IPS DF 4.7 (cell line): ENCODE data around the gene MYO18B.

Source experiments
- DNase-seq: peaks from one replicate; pipeline ENCODE4 v3.0.0-alpha.2; 2013; ENCODE audit warnings: low spot score; ENCODE audit errors: extremely low read depth

The MYO18B gene

DNA sequence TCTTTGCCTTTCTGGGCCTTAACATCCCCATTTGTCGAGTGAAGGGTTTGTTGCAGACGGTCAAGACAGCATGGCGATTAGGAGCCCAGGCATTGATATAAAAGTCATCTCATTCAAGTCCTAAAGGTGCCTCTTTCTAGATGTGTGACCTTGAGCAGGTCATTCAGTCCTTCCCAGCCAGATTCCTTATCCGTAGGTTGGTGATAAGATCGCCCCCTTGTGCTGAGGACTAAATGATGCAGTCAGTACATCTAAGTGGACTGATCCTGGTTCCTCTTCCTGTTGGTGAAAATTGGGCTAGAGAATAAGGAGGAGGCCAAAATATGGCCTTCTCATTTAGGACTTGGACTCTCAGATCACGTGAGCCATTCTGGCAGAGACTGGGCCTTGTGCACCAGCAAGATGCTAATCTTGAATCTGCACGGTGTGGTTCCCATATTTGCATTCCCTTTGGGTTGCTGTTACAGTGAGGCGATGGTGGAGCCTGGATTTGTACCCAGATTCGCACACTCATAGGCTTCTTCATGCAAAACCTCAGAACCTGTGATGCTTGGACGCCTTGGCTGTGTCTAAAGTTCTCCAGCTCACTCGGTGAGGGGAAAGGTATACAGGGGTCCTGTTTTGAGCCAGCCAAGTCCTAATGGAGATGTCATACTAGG, 156.8 kb downstream of the MYO18B start:
- DNase-seq, result peak; percentile 36

DNA sequence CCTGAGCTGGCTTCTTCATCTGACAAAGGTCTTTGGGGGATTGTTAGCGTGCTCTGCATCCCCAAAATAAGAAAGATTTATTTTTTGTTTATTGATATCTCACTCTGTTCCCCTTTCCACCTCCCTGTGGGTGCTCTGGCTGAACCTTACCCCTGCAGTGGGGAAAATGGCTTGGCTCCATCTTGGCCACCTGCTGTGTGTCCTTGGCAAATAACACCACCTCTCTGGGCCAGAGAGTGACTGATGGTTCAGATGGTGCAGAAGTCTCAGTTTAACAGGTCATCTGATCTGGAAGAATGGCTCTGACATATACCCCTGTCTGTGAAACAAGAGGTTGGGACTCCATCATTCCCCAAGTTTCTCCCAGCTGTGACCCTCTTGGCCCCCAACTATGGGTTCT, 157.6 kb downstream of the MYO18B start:
- no peak for DNase-seq

DNA sequence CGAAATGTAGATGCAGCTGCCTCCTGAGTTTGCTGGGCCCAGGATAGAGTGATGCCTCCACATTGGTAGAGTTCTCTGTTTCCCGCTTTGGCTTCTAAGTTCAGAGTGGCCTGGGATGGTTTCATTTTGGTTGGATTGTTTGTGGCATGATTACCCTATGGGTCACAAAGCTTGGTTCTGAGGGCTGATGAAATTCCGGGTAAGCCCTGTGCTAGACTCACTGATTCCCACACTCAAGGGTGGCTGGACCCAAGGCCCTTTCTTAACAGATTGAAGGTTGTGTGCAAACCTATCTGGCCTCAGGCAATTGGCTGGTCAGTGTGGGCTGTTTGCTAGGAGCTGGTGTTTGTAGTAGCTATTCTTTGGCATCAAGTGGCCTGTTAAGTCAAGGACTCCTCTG, 158.4 kb downstream of the MYO18B start:
- DNase-seq, result no peak

DNA sequence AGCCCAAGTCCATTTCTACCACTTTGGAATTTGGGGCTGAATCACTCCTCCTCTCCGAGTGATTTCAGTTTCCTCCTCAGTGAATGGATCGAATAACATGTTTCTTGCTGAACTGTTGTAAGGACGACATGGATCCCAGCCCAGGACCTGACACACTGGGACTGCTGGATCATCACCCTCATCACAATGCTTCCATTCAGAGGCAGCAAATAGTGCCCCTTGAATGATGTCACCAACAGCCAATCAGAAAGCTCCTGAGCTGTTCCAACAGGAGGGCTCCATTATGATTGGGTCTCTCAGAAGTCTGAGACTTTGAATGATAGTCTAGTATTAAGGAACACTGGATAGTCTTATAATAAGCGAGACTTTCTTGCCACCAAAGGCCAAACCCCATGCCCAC, 158.9 kb downstream of the MYO18B start:
- no peak for DNase-seq

DNA sequence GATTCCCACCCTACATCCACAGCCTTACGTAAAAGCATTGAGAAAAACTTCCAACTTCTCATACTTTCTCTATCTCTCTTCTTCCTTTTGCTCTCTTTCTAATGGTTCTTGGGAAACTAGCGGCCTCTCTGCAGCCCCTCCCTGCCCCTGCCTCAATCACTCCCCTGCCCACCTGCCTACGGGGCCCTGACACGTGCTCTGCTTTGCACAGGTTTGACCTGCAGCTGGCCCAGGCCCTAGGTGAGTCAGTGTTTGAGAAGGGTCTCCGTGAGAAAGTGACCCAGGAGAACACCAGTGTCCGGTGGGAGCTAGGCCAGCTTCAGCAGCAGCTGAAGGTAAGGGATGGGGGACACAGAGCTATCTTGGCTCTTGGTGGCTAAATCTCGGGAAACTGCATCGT, 160.4 kb downstream of the MYO18B start:
- DNase-seq, result no peak

DNA sequence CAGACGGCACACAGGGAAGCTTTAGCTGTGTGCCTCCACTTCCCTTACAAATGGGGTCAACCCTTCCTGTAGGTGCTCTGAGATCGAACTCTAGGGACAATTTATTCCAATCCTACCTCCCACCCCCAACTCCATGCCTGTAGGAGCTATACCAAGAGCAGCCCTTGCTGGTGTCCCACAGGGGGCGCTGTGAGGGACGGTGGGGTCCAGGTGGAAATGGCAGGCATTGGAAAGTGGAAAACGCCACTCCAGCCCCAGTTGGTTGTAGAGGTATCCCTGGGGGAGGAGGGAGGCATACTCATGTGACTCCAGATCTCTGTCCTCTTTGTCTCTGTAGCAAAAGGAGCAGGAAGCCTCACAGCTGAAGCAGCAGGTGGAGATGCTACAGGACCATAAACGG, 161.3 kb downstream of the MYO18B start:
- DNase-seq, result peak; percentile 58

DNA sequence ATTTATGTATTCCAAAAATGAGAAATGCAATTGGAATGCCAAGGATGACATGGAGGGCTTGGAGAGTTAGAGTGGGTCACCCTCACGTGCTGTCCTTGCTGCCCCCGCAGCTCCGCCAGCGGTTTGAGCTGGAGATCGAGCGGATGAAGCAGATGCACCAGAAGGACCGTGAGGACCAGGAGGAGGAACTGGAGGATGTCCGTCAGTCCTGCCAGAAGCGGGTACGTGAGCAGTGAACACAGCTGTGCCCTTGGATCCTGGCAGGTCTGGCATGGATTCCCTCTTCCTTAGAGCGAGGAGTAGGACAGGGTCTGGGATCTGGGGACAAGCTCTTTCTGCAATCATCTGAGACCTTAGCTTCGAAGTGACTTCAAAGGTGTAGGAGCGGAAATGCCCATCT, 166.2 kb downstream of the MYO18B start:
- DNase-seq, result no peak

DNA sequence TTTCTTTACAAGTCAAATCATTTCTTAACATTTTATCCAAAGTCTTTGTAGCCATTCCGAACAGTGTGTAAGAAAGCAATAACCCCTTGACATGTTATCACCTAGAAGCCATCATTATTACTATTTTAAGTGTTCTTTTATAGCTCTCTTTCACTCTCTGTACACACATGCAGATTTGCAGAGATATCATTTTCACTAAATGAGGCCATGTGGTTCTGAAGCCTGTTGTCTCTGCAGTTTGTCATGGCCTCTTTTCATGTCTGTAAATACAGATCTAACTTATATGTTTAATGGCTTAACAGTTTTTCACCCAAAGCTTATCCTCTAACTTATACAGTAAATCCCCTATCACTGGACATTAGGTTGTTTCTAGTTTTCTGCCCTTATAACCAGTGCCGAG, 166.8 kb downstream of the MYO18B start:
- no peak for DNase-seq

DNA sequence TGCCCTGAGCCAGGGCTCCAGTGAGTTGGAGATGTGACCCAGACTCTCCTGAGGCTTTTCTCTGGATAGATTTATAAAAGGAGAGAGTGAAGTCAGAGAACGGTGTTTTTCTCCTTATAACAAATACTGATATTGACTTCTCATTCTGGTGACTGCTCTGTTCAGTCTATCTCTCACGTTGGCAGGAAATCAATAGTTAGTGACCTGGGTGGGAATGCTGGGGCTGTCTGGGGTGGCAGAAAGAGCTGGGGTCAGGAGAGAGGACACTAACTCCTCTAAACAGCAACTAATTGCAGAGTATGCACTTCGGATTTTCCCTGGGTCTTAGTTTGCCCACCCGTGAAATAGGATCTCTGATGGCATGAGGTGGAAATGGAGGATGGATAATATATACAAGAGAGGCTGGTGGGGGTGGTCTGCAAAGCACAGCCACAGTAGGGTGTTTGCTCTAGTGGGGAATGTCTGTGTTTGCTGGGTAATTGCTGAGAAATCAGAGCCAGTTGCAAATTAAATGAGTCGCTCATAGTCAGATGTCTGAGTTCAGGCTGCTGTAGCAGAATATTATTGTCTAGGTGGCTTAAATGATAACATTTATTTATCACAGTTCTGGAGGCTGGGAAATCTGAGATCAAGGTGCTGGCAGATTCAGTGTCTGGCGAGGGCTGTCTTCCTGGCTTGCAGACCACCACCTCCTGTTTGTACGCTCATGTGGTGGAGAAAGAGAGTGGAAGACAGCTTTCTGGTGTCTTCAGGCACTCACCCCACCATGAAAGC, 167.8 kb downstream of the MYO18B start:
- DNase-seq, result no peak

DNA sequence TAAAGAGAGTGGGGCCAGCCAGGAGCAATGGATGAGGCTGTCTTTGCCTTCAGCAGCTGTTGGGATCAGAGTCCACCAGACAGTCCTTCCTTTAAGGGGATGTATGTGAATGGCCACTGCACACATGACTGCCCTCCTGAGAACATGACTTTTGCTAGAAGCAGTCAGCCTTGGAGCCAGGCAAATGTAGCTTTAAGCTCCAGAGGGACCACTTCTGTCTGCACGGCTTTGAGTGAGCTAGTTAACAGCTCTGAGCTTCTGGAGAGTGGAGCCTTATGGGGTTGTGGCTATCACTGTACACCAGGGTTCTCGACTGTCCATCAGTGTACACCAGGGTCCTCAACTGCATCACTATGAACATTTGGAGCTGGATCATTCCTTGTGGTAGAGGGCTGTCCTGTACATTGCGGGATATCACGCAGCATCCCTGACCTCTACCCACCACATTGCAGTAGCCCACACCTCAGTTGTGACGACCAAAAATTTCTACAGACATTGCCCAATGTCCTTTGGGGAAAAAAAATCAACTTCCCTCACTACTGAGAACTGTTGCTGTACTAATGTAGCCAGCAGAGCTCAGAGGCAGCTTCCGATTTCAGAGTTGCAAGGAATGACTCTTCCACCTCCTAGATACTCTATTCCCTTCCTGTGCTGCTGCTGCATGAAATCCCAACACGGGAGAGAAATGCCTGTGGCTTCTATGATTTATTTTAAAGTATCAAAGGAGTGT, 169.4 kb downstream of the MYO18B start:
- no peak for DNase-seq

DNA sequence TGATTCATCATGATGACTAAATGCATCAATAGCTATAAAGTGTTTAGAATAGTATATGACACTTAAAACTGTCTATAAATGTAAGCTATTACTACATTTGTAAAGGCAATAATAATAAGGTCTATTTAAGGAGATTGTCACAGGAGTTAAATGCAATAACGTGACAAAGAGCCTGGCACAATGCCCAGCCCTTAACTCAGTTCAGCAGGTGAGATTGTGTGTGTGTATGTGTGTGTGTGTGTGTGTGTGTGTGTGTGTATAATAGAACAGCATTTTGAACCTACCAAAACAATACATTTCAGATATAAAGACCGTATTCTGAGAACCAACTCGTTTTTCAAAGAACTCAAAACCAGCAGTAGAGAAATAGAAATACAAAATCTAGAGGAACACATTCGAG, 177.5 kb downstream of the MYO18B start:
- DNase-seq, result no peak

DNA sequence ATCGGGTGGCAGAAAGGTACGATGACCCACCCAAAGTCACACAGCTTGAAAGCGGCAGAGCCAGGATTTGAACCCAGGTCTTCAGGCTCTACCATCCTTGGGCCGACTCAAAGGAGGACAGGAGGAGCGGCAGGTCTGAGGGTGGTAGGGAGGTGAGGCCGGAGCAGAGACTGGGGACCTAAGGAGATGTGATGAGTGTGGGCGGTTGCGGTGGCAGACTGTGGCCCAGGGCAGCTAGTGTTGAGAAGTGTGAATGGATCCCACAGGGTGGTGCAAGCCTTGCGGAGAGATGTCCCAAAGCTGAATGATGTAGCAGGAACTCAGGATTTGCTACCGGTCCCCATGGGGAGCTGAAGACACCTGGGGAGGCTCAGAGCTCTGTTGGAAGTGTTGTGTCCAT, 180.2 kb downstream of the MYO18B start:
- DNase-seq, result no peak

DNA sequence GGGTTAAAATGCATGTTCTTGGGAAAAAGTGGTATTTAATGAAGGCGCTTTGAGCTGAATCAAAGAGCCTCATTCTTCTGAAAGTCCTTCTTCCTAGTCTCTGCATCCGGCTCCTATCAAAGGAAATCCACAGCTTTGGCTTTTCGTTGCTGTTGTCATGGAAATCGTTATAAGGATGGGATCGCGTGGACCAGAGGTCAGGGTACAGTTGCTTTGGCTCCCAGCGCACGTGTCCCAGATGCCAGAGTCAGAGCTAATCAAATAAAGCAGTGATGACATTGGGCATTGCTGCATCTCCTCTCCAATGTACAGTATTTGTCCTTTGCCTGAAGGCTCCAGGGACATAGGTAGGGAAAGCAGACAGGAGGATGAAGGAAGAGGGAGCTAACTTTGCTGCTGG, 181.9 kb downstream of the MYO18B start:
- DNase-seq, result no peak

DNA sequence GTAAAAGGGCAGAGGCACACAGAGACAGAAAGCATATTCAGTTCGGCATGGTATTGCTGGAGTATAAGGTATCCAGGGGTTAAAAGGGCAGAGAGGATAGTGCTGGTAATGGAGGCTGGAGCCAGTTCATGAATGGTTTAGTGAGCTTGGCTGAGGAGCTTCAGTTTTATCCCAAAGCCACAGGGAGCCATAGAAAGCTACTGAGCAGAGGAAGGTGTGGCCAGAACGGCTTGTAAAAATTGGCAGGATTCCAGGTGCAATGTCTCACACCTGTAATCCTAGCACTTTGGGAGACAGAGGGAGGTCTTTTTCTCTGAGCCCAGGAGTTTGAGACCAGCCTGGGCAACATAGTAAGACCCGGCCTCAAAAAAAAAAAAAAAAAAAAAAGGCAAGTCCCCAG, 186.1 kb downstream of the MYO18B start:
- no peak for DNase-seq

DNA sequence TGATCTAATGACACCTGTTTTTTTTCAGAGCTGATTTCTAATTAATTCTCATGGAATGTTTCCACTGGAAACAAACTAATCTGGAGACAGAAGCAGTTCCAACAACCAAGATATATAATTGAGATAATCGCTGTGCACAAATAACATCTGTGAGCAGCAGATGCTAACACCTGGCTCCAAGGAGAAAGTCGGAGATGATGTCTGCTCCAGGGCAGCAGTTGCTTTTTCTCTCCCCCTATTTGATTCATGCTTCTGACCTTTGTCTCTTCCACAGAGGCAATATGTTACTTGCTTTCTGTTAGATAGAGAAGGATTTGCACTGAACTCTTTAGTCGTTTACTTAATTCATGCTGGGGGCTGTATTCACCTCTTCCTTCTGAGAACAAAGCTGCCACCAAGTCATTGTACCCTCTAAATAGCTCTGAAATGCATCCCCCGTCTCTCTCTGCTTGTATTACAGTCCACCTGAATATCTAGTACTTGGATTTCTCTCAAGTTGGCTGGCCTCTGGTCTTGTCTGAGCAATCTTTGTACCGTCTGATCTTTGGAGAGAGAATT, 187.4 kb downstream of the MYO18B start:
- DNase-seq, result no peak

DNA sequence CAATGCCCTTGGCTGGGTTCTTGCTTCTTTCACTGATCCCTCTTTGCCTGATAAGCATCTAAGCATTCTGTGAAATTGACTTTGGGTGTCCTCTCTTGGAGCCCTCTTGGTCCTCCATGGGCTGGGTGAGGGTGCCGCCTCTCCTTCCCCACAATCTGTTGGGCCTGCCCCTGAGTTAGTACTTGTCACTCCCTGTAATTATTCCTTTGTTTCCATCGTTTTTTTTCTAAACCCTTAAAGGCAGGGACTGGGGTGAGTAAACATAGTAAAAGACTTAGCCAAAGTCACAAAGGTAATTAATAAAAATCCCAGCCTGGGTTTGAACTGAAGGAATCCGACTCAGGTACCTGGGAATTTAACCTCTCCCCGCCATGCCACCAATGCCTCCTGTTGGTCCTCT, 188.1 kb downstream of the MYO18B start:
- no peak for DNase-seq

DNA sequence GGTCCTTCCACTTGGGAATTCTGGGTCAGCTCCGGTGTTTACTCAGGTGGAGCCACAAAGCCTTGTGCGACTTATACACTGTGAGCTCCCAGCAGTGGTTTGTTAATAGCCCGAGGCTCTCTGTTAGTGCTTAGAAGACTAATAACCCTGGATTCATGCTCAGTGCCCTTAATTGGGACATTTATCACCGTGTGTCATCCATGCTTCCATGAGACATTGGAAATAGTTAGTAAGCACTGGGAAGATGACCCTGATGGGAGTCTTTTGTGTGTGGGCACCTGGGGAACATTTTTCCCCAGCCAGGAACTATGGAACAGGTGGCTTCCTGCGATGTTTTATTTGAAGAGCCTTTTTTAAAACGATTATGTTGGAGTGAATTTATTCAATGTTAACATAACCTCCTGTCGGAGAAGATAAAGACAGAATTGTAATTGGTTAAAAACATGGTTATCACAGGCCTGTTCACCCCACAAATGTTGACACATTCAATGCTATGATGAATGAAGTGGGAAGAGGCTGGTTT, 188.9 kb downstream of the MYO18B start:
- DNase-seq, result no peak

DNA sequence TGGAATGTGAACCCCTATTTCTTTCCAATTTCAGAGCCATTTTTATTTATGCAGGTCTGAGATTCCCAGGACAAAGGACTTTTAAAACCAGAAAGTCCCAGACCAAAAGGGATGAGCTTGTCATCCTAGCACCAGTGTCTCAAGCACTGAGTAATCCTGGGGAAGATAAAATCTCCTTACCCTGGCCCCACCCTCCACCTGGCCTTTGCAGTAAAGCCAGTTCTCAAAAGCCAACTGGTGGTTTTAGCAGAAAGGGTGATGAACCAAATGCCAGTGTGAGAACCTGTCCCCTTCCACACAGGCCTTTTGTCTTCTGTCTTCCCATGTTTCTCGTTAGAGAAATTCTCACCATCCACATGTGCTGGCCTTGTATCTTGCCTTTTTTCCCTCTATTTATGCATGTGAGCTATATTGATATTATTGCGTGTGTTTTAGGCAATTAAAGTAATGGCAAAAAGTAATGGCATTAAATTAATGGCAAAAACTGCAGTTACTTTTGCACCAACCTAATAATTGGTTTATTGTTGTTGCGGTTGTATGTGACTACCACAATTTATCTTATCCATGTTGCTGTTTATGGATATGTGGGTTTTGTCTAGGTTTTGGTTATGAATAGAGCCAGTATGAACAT, 191.3 kb downstream of the MYO18B start:
- DNase-seq, result no peak

DNA sequence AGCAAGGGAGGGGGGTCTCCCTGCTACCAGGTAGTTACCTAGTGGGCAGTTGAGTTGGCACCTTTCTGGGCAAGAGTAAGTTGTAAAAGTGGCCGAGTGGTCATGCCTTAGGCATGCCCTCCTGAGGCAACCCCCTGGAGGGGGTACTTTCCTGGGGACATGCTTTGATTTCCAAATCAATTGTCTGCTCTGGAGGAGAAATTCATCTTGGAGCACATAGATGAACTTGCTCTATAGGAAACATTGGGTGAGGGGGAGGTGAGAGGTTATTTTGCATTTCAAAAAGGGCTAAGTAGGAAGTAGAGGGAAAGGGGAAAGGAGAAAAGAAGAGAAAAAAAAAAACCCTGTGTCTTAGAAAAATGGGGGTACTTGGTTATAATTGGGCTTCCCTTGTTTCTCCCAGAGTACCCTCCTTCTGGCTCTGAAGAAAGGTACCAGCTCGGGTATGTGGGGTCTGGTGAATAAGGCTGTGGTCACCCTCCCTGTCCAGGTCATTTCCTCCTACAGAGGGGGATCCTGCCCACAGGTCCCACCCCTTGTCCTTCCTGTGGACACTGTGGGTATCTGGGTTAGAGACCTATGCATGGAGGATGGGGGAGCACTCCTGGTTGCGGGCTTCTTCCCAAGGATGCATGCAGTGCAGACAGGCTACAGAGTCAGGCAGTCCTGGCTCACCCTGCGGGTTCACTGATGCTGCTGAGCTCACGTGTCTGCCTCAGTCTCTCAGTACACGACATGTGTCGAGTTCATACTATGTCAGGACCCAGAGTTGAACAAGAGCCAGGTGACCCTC, 193.5 kb downstream of the MYO18B start:
- no peak for DNase-seq

DNA sequence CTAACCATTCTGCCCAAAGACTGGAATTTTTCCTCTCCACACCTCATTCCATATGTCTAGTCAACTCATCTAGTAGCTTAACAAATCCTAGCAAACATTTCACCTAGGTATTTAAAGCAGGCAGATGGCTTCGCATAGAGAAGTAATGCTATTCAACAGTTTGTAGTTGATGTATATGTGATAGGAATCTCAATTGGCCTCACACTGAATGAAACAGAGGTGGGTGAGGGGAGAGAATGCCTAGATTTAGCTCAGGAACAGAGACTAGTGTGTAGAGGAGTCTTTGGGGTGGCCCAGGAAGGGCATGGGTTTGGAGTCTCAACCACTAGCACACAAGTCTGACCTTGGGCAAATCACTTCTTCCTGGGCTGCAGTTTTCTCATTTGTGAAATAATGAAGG, 196.2 kb downstream of the MYO18B start:
- no peak for DNase-seq

DNA sequence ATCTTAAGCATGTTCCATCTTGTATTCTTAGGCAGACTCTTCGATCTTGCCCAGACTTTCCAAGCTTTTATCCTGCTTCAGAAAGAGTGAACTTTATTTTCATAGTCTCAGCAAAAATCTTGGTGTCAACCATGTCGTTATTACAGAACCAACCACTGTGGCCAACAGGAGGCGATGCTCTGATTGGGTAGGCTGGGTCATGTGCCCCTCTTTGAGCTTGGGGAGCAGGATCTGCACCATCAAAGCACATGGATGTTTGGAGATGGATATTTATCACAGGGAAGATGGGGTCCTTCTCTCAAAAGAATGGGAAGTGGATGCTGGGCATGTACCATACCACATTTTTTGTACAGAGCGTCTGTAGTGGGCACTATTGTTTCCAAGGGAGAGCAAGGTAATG, 197.4 kb downstream of the MYO18B start:
- DNase-seq, result no peak
